Stimulated activated effector memory CD8-positive, alpha-beta T cell treated with anti-CD3 and anti-CD28 coated beads, Interleukin-12 subunit alpha, Interleukin-12 subunit beta, amount 100 ng/mL, for 72 hours (primary cell): ENCODE results near the gene SPDYE16.
"Not testable (repeated sequence)": the region's sequence is repeated elsewhere in the genome, so short reads cannot be mapped to it uniquely, and the experiment has no call there.

Experiments used
- ATAC-seq: fragments of 150-1000 bp; cut with Tn5 transposase; 2 replicates; pipeline ENCODE4 v1.10.0; 2021
- DNase-seq, 2 donors: peaks; one replicate each; pipeline ENCODE4 v3.0.0; 2021 to 2022; ENCODE audit warnings: low spot score in 2 of 2
- H3K27ac Mint-ChIP-seq: one replicate; pipeline ENCODE4 v1.8.0; 2022; ENCODE audit warnings: mild to moderate bottlenecking, mixed read lengths
- H3K36me3 Mint-ChIP-seq: one replicate; pipeline ENCODE4 v1.8.0; 2022; ENCODE audit warnings: mild to moderate bottlenecking, mixed read lengths
- H3K4me1 Mint-ChIP-seq: one replicate; pipeline ENCODE4 v1.8.0; 2022; ENCODE audit warnings: mixed read lengths
- H3K4me3 Mint-ChIP-seq: one replicate; pipeline ENCODE4 v1.8.0; 2022; ENCODE audit warnings: mild to moderate bottlenecking, mixed read lengths
- H3K9me3 Mint-ChIP-seq: one replicate; pipeline ENCODE4 v1.8.0; 2022; ENCODE audit warnings: mixed read lengths

Gene SPDYE16

DNA sequence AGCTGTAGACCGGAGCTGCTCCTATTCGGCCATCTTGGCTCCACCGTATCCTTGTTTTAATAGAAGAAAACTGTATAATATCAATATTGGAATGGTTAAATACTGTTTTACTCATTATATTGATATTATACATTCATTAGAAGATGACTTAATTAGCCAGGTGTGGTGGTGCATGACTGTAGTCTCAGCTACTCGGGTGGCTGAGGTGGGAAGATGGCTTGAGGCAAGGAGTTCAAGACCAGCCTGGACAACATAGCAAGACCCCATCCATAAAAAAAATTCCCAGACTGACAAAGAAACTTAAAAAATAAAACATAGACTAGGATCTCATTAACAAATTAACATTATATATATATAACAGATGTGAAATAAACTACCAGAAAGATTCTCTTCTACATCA is 24.2 kb upstream of the SPDYE16 start:
- not testable (repeated sequence) for H3K4me3 Mint-ChIP-seq
- peaks cover 34% of the 10 kb centered on the region for H3K36me3 Mint-ChIP-seq

DNA sequence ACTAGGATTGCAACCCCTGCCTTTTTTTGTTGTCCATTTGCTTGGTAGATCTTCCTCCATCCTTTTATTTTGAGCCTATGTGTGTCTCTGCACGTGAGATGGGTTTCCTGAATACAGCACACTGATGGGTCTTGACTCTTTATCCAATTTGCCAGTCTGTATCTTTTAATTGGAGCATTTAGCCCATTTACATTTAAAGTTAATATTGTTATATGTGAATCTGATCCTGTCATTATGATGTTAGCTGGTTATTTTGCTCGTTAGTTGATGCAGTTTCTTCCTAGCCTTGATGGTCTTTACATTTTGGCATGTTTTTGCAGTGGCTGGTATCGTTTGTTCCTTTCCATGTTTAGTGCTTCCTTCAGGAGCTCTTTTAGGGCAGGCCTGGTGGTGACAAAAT is 21.9 kb upstream of the SPDYE16 start:
- H3K27ac Mint-ChIP-seq, DNase-seq, H3K9me3 Mint-ChIP-seq, ATAC-seq, H3K4me3 Mint-ChIP-seq: not testable (repeated sequence)
- H3K4me1 Mint-ChIP-seq = peaks cover 39% of the 10 kb centered on the region
- H3K36me3 Mint-ChIP-seq = peaks cover 33% of the 10 kb centered on the region

More for the DNA sequence above, 24.2 kb upstream of the SPDYE16 start:
- not testable (repeated sequence) for ATAC-seq, H3K9me3 Mint-ChIP-seq, H3K27ac Mint-ChIP-seq, DNase-seq
- H3K4me1 Mint-ChIP-seq = peaks cover 40% of the 10 kb centered on the region

DNA sequence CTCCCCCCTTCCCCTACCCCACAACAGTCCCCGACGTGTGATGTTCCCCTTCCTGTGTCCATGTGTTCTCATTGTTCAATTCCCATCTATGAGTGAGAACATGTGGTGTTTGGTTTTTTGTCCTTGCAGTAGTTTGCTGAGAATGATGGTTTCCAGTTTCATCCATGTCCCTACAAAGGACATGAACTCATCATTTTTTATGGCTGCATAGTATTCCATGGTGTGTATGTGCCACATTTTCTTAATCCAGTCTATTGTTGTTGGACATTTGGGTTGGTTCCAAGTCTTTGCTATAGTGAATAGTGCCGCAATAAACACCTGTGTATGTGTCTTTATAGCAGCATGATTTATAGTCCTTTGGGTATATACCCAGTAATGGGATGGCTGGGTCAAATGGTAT is 18.2 kb upstream of the SPDYE16 start:
- peaks cover 52% of the 10 kb centered on the region for H3K4me1 Mint-ChIP-seq
- ATAC-seq, H3K9me3 Mint-ChIP-seq: not testable (repeated sequence)

DNA sequence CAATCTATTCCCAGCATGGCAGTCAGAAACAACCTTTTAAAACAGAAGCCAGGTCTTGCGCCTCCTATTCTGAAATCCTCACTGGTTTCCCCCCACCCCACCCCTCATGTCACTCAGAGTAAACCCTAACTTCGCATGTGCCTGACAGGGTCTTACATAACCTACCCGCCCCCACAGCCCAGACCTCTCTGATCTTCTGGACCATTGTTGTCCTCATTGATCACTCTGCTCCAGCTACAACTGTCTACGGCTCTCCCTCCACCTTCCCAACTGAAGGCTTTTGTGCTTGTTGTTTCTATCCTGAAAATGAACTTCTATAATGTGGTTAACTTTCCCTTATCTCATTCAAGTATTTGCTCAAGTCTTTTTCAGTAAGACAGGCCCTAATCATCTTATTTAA is 17.1 kb upstream of the SPDYE16 start:
- H3K27ac Mint-ChIP-seq, H3K9me3 Mint-ChIP-seq, ATAC-seq, H3K4me3 Mint-ChIP-seq, DNase-seq: not testable (repeated sequence)
- peaks cover 49% of the 10 kb centered on the region for H3K36me3 Mint-ChIP-seq
- peaks cover 48% of the 10 kb centered on the region for H3K4me1 Mint-ChIP-seq

More for the DNA sequence above, 18.2 kb upstream of the SPDYE16 start:
- DNase-seq, H3K4me3 Mint-ChIP-seq, H3K27ac Mint-ChIP-seq: not testable (repeated sequence)
- peaks cover 39% of the 10 kb centered on the region for H3K36me3 Mint-ChIP-seq

DNA sequence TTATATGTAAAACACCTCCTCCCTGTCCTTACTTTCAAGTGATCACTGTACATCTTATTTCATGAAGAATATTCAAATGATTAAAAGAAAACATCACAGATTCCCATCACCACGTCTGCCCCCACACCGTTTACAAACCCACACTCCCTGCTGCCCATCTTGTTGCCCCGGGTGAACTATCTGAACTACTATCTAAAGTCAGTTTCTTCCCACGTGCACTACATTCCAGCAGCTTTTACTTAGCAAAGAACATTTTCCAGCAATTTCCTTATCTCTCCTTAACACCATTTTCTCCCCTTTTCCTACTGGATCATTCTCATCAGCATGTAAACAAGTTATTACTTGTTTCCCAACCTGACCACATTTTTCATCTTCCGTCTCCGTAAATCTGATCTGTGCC is 16.6 kb upstream of the SPDYE16 start:
- H3K4me3 Mint-ChIP-seq, H3K9me3 Mint-ChIP-seq, ATAC-seq, DNase-seq: not testable (repeated sequence)
- Mint-ChIP-seq H3K27ac (peak overlapping the region; percentile 2), H3K36me3 (peaks cover 54% of the 10 kb centered on the region), H3K4me1 (peaks cover 52% of the 10 kb centered on the region)

DNA sequence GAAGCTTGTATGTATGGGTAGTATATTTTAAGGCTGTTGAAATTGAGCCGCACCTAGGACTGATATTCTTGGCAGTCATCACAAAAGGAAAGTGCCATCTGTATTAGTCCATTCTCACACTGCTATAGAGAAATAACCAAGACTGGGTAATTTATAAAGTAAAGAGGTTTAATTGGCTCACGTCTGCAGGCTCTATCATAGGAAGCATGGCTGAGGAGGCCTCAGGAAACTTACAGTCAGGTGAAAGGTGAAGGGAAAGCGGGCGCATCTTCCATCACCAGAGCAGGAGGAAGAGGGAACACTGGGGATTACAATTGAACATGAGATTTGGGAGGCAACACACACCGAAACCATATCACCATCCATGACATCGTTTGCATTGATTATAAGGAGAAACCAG is 8.9 kb upstream of the SPDYE16 start:
- H3K9me3 Mint-ChIP-seq, DNase-seq, H3K4me3 Mint-ChIP-seq, ATAC-seq, H3K27ac Mint-ChIP-seq: not testable (repeated sequence)
- H3K4me1 Mint-ChIP-seq = peaks cover 17% of the 10 kb centered on the region
- H3K36me3 Mint-ChIP-seq = peaks cover 62% of the 10 kb centered on the region

DNA sequence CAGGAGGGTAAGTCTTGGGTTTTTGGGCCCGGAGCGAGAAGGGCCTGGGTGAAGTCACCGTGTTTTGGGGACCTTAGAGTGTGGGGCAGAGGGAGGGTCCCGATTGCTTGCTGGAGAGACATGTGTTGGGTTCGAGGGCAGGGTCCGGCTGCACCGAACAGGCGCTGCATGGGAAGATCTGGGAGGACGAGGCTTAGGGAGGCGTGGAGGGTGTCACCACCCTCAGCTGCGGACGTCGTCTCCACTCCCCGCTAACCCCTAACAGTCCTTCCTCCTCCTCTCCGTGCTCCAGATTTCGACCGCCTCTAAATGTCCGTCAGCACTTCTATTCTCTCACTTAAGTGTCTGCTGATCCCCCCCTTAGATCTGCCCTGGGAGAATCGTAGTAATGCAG is 6.8 kb upstream of the SPDYE16 start:
- not testable (repeated sequence) for H3K9me3 Mint-ChIP-seq, H3K4me1 Mint-ChIP-seq, ATAC-seq
- Mint-ChIP-seq H3K4me3 (peak overlapping the region; percentile 87), H3K36me3 (peaks cover 47% of the 10 kb centered on the region), H3K27ac (peak overlapping the region; percentile 93)
- peak in 1 of 2 donors; percentile 2 for DNase-seq

DNA sequence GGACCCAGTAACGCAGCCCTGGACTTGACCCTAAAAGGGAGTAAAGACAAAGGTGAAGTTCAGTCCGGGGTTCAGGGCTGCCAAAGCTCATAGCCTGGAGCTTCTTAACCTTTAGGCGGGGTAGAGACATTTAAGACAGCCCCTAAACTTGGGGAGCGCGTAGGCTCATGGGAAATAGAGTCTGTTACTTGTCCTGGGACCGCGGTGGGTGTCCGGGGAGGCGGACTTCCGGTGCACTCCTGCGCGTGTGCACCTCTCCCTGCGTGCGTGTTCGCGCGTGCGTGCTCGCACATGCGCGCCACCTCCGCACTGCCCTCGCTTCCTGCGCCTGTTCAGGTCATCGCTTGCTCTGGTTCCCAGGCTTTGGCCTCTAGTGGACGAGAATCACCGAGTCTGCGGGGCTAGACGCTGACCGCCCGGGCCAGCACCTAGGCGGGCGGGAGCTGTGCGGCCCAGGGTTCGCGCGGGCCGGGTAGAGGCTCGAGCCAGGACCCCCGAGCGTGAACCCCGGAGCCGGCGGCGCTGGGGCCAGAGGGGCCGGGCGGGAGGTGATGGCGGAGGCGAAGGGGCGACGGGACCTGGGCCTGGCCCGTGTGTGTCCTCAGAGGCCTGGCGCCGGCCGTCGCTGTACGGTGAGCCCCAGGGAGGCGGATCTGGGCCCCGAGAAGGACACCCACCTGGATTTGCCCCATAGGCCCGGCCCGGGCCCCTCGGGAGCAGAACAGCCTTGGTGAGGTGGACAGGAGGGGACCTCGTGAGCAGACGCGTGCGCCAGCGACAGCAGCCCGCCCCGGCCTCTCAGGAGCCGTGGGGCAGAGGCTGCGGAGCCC is 6.1 kb upstream of the SPDYE16 start:
- DNase-seq = peak; percentile 62 to 89
- H3K4me1 Mint-ChIP-seq, H3K9me3 Mint-ChIP-seq: not testable (repeated sequence)
- peak; percentile 100 for ATAC-seq
- Mint-ChIP-seq H3K27ac (peak overlapping the region; percentile 93), H3K36me3 (peaks cover 42% of the 10 kb centered on the region), H3K4me3 (peak overlapping the region; percentile 87)

DNA sequence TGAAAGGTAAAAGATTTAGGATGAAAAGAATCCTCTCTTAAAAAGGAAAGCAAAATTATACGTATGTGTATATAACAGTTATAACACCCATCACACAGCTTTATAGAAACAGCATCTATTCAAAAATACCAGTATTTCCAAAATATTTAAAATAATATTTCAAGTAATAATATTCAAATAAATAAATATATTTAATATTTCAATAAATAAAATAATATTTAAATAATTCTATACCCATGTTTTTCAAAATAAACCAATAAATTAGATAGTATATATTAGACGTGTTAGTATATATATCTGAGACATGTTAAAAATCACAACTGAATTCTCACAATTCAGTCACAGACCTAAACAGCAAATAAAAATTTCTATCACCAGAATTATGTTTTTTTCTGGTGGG is 11.5 kb downstream of the SPDYE16 start:
- ATAC-seq, H3K36me3 Mint-ChIP-seq, H3K9me3 Mint-ChIP-seq, H3K27ac Mint-ChIP-seq, H3K4me1 Mint-ChIP-seq, H3K4me3 Mint-ChIP-seq, DNase-seq: not testable (repeated sequence)

DNA sequence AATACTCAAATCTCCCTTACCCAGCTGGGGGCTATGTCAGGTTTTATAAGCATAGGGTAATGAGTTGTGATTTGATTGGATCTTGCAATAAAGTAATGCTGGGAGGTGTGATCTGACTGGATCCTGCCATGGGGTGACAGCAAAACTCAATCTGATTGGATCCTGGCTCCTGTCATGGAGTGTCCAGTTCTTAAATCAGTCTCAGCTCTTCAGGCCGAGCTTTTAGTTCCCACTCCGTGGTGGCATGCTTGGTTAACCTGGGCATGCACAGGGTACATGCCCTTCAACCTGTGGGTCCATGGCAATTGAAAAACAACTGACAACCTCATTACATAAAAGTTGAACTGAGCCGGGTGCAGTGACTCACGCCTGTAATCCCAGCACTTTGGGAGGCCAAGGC is 16.9 kb downstream of the SPDYE16 start:
- H3K36me3 Mint-ChIP-seq, H3K4me3 Mint-ChIP-seq, H3K27ac Mint-ChIP-seq, DNase-seq, H3K9me3 Mint-ChIP-seq, ATAC-seq, H3K4me1 Mint-ChIP-seq: not testable (repeated sequence)

DNA sequence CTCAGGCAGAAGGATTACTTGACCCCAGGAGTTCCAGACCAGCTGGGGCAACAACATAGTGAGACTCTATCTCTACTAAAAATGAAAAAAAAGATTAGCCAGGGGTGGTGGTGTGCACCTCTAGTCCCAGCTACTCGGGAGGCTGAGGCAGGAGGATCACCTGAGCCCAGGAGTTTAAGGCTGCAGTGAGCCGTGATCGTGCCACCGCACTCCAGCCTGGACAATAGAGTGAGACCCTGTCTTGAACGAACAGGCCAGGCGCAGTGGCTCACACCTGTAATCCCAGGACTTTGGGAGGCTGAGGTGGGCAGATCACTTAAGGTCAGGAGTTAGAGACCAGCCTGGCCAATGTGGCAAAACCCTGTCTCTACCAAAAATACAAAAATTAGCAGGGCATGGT is 26.2 kb downstream of the SPDYE16 start:
- H3K27ac Mint-ChIP-seq, H3K9me3 Mint-ChIP-seq, H3K36me3 Mint-ChIP-seq: not testable (repeated sequence)

DNA sequence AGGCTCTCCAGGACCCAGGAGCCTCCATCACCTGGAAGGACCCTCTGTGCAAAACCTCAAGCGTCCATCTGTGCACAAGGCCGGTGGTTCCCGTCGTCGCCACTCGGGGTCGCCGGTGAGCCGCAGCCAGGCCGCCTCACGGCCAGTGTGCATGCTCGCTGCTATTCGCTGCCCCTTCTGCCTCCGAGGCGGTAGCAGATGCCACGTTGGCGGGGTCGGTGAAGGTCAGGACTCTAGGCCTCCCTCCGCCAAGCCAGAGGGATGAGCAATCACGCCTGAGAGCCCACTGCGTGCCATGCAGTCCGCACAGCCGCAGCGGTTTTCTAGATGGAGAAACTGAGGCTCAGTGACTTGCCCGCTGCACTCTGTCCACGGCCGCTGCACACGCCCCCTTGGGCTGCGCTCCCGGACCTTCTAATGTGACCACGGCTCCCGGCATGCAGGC is 27.1 kb downstream of the SPDYE16 start:
- ATAC-seq = peak; percentile 67
- peak in 1 of 2 donors; percentile 41 for DNase-seq
- Mint-ChIP-seq H3K4me1 (no peaks in the 10 kb centered on the region), H3K4me3 (no peak overlapping the region), H3K9me3 (no peaks in the 10 kb centered on the region), H3K27ac (no peak overlapping the region), H3K36me3 (no peaks in the 10 kb centered on the region)

More for the DNA sequence above, 26.2 kb downstream of the SPDYE16 start:
- H3K4me3 Mint-ChIP-seq, DNase-seq, ATAC-seq, H3K4me1 Mint-ChIP-seq: not testable (repeated sequence)

DNA sequence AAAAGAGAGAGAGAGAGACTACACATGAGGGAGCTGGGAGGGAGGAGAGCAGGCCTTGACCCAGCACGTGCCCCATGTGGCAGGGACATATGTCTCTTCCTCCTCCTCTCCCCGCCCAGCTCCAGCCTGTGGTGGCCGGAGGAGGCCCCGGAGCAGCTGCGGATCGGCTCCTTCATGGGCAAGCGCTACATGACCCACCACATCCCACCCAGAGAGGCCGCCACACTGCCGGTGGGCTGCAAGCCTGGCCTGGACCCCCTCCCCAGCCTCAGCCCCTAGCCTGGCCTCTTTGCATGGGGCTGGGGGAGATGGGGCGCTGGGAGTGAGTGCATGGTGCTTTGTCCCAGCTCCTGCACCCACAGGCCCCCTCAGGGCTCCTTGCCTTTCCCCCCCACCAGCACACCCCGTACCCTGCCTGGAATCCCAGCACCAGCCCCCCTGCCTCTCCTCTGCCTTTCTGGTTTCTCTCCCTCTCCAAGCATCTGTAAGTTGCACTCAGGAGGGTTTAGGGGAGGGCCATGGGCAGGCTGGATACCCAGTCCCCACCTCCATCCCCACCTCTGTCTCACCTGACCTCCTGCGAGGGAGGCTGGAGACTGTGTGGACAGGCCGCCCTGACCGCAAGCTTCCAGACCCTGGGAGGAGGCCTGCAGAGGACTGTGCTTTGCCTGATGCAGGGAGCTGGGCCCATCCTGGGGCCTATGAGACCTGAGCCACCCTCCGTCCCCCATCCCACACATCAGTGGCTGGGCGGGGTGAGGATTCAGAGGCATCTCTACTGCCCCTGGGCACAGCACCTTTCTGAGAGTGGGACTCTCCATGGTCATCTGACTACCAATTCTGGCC is 27.9 kb downstream of the SPDYE16 start:
- Mint-ChIP-seq H3K4me1 (no peaks in the 10 kb centered on the region), H3K9me3 (no peaks in the 10 kb centered on the region), H3K27ac (no peak overlapping the region), H3K36me3 (no peaks in the 10 kb centered on the region), H3K4me3 (no peak overlapping the region)
- no peak for ATAC-seq
- DNase-seq = no peak

DNA sequence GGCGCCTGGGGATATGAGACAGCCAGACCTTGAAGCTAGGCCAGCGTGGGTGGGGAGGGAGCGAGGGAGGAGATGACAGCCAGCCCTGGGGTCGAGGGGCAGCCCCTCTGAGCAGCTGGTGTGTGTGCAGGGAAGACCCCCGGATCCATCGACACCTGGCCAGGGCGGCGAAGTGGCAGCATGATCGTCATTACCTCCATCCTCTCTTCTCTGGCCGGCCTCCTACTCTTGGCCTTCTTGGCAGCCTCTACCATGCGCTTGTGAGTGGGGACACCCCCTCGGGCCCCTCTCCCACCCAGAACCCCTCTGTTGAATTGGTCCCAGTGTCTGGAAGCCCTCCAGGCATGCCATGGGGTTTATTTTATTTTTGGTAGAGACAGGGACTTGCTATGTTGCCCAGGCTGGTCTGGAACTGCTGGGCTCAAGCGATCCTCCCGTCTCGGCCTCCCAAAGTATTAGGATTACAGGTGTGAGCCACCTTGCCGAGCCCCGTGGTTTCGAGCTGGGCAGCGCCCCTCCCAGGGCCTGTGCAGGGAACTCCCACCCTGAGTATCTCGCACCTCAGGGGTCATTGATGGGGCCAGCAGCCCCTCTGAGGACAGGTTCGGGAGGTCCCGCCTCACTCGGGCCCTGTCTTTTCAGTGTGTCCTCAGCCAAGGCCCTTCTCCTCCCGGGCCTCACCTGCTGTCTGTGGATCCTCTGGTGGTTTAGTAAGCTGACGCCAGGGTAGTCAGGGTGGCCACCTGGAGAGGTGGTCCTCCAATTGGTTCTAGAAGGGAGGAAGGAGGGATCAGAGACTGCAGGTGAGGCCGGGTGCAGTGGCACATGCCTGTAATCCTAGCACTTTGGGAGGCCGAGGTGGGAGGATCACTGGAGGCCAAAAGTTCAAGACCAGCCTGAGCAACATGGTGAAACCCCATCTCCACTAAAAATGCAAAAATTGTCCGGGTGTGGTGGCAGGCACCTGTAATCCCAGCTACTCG is 29.0 kb downstream of the SPDYE16 start:
- no peaks in the 10 kb centered on the region for H3K36me3 Mint-ChIP-seq
- no peak for ATAC-seq
- no peaks in the 10 kb centered on the region for H3K9me3 Mint-ChIP-seq
- no peaks in the 10 kb centered on the region for H3K4me1 Mint-ChIP-seq
- no peak overlapping the region for H3K27ac Mint-ChIP-seq
- DNase-seq = no peak
- H3K4me3 Mint-ChIP-seq = no peak overlapping the region
